Fibroblast of mammary gland (primary cell): ENCODE measurements around the gene AGRP.

ENCODE experiments used
- DNase-seq: peaks from one replicate; pipeline ENCODE4 v3.0.0-alpha.2; 2010; ENCODE audit warnings: low read depth
- H3K4me3 ChIP-seq: 2 replicates; pipeline ENCODE4 v1.5.1; 2011; ENCODE audit warnings: low read depth, mild to moderate bottlenecking, low read length, moderate library complexity; ENCODE audit not compliant: control insufficient read depth
- TF ChIP-seq, protein P1 (sequence below): conservative IDR thresholded peaks from 2 replicates; pipeline ENCODE4 v1.5.1; 2011; ENCODE audit warnings: low read depth, low read length, inconsistent platforms; ENCODE audit not compliant: control insufficient read depth, insufficient read depth

Gene AGRP

DNA sequence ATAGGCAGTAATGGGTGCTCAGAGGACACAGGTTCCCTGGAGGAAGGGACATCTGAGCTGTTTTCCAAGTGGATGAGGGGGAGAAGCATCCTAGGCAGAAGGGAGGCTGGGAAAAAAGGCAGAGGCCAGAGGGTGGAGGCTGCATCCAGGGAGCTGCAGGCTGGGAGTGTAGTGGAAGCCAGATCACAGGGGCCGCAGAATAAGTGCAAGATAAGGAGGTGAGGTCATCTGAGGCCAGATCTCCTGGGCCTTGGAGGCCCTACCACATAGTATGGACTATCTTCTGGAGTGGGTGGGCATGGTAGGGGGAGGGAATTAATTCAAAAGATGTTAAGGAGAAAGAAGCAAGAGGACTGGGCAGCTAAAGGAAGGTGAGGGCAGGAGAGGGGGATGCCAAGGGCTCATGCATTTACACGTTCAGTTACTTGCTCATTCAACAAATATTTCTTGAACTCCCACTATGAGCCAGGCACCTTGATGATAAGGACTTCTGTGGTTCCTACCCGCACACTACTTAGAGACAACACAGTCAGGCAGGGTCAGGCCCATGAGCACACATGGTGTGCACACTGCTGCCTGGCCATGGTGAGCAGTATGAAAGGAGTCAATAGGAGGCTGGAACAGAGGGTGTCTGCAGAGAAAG is 42.9 kb upstream of the AGRP start:
- H3K4me3 ChIP-seq = no peak overlapping the region
- TF ChIP-seq, protein P1, sequence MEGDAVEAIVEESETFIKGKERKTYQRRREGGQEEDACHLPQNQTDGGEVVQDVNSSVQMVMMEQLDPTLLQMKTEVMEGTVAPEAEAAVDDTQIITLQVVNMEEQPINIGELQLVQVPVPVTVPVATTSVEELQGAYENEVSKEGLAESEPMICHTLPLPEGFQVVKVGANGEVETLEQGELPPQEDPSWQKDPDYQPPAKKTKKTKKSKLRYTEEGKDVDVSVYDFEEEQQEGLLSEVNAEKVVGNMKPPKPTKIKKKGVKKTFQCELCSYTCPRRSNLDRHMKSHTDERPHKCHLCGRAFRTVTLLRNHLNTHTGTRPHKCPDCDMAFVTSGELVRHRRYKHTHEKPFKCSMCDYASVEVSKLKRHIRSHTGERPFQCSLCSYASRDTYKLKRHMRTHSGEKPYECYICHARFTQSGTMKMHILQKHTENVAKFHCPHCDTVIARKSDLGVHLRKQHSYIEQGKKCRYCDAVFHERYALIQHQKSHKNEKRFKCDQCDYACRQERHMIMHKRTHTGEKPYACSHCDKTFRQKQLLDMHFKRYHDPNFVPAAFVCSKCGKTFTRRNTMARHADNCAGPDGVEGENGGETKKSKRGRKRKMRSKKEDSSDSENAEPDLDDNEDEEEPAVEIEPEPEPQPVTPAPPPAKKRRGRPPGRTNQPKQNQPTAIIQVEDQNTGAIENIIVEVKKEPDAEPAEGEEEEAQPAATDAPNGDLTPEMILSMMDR = no peak
- no peak for DNase-seq

DNA sequence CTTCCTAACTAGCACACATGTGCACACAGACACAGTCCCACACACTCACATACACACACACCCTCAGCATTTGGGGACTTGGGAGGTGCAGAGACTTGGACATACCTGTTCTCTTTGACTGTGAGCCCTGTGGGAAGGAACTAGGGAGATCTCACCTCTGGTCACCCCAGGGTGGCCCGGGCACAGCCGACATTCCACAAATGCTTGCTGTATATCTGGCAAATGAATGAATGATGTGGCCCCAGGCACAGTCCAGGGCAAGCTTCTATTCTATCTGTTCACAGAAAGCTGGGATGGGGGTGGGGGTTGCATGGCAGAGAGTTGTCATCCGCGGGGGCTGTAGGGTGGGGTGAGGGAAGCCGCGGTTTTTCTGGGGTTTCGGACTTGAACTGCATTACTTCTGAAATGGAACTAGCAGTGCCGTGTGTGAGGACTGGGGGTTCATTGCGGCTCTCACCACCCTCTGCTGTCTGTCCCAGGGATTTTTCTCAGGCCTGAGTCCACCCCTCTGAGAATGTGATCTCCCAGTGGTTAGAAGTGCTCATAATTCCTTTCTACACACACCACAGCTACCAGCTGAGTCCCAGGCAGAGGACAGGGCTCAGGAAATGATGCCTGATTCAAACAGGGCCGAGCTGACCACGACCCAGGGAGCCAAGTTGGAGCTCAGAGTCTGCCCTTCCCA is 42.0 kb upstream of the AGRP start:
- H3K4me3 ChIP-seq = no peak overlapping the region
- TF ChIP-seq, protein P1 = no peak
- no peak for DNase-seq

DNA sequence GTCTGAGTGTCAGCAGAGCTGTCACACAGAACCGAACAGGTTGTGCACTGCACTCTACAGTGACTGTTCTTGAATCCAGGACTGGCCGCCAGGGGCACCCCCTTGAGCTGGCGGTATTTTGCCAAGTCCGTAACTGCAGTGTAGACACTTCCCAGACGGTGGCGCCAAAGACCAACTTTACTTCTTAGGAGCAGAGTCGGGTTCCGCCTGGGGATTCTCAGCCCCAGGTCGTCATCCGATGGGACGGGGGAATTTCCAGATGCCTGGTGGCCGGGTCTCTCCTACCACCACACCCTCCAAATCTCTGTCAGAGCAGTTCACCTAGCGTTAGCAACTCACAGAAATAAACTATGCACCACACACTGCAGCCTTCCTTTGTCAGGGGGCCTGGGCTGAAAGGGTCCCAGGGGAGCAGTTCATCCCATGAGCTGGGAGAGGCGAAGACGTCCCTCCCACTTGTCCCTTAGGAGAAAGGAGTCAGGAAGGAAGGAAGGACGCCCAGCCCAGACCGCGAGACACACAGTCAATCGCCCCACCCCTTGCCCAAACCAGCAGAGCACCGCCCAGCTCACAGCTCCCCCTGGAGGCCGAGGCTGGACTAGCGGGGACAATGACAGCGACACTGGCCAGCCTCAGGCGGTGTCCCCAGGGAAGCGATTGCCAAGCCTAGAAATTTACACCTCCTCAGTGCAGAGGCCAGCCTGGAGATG is 37.9 kb upstream of the AGRP start:
- TF ChIP-seq, protein P1 = peak; percentile 96
- peak; percentile 96 for DNase-seq
- H3K4me3 ChIP-seq = peak overlapping the region; percentile 64

DNA sequence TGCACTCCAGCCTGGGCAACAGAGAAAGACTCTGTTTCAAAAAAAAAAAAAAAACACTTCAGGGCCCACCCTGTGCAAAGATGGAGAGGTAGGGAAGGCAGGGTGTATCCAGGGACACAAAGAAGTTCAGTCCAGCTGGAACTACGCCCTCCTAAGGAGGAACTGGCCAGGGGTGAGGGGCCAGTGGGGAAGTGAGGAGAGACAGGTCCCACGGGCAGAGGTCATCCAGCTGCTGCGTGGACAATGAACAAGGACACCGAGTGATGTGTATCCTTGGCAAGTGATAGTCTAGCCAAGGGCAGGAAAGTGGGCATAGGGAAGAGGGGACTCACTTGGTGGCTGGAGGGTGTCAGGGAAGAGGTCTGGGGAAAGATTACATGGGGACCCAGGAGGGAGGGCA is 35.9 kb upstream of the AGRP start:
- no peak for DNase-seq
- no peak overlapping the region for H3K4me3 ChIP-seq
- TF ChIP-seq, protein P1 = no peak

DNA sequence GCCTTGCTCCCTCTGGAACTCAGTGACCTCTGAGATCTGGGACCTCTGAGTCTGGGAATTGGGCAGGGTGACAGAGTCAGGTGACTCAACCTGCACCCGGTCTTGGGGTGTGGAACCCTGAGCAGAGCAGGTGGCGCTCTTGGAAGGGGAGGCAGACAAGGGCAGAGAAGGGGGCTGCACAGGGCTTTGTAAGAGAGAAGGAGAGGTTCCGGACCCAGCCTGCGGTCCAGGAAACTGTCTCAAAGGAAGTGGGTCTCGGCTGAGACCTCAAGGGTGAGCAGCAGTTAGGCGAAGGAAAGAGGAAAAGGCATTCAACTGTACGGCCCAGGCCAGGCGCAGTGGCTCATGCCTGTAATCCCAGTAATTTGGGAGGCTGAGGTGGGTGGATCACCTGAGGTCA is 35.3 kb upstream of the AGRP start:
- DNase-seq = no peak
- H3K4me3 ChIP-seq = no peak overlapping the region
- TF ChIP-seq, protein P1 = no peak

DNA sequence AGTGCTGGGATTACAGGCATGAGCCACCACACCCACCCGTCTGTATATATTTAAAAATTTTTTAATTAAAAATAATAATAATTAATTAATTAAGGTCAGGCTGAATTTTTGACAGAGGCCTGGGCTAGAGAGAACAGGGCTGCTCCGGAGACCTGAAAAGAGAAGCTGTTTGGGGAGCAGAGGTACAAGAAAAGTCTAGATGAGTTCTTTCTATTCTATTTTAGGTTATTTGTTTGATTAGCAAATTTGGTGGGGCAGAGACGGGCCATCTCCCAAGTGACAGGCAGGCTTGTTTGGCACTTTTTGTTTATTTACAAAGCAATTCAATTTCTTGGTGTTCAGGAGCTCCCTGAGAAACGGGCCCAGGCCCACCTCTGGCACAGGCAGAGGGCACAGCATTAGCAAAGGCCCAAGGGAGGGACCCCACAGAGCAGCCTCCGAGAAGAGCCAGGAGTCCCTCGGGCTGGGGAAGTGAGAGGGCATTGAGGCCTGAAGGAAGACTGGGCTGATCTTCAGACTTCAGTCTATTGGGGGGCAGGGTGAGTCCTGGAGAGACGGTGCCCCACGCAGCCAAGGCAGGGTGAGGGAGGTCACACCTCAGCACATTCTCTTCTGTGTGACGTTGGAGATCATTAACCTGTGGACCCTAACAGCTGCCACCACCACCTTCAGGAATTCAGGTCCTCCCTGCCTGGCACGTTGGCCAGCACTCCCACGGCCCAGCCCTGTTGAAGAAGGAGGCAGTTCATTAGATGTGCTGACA is 34.5 kb upstream of the AGRP start:
- no peak overlapping the region for H3K4me3 ChIP-seq
- TF ChIP-seq, protein P1 = no peak
- no peak for DNase-seq
